Sigmoid colon (tissue), 7 donors: Measurements from ENCODE around the gene GPR68. TPM values are rescaled to one million over a fixed set of nuclear protein-coding genes. Genes with fewer than 3 reads are reported as not detected.

ENCODE experiments used
- DNase-seq: peaks from one replicate; pipeline ENCODE4 v3.0.0-alpha.2; 2019
- H3K27ac ChIP-seq, 4 donors: fragments of 200-600 bp; sonication (generic); one replicate each; pipeline ENCODE4 v1.5.1; 2016 to 2019; ENCODE audit warnings: mild to moderate bottlenecking in 1 of 4
- H3K27me3 ChIP-seq, 3 donors: fragments of 200-600 bp; sonication (generic); one replicate each; pipeline ENCODE4 v1.5.1; 2019; ENCODE audit warnings: mild to moderate bottlenecking in 1 of 3
- H3K36me3 ChIP-seq, 4 donors: fragments of 200-600 bp; sonication (generic); one replicate each; pipeline ENCODE4 v1.5.1; 2016 to 2019
- H3K4me1 ChIP-seq, 4 donors: fragments of 200-600 bp; sonication (generic); one replicate each; pipeline ENCODE4 v1.5.1; 2017 to 2019
- H3K4me3 ChIP-seq, 4 donors: fragments of 200-600 bp; sonication (generic); one replicate each; pipeline ENCODE4 v1.5.1; 2017 to 2019; ENCODE audit warnings: mild to moderate bottlenecking in 2 of 4, moderate library complexity in 1 of 4
- H3K9me3 ChIP-seq, 4 donors: fragments of 200-600 bp in 3 of 4; sonication (generic) in 3 of 4; one replicate each; pipeline versions ENCODE4 v1.5.1 to v1.6.1; 2013 to 2019
- EP300 ChIP-seq, 4 donors: sonication (generic); formaldehyde crosslinking; IDR thresholded peaks; one replicate each; pipeline ENCODE4 v1.6.1; 2017; ENCODE audit warnings: antibody characterized with exemption in 4 of 4
- POLR2A ChIP-seq, 2 donors: fragments of 450-650 bp; IDR thresholded peaks; one replicate each; pipeline ENCODE4 v1.6.1; 2016; ENCODE audit warnings: antibody characterized with exemption in 2 of 2, mild to moderate bottlenecking in 2 of 2, moderate library complexity in 2 of 2
- POLR2AphosphoS5 ChIP-seq, 4 donors: sonication (generic); formaldehyde crosslinking; IDR thresholded peaks; one replicate each; pipeline ENCODE4 v1.6.1; 2017; ENCODE audit warnings: antibody characterized with exemption in 4 of 4
- WGBS, 2 donors: extraction: QIAGEN DNeasy Blood & Tissue Kit; methylation state at CpG; one replicate each; pipeline ENCODE4 v1.1.7; 2013; 5-methylcytosine and 5-hydroxymethylcytosine counted together
- intact Hi-C: fragments of 100-400 bp; cut with DNase I; formaldehyde crosslinking; loops from one replicate; pipeline ENCODE4 v1.15.1; 2023
- polyA plus RNA-seq, 3 donors: library from polyadenylated mRNA; stranded (reverse); fragments of 200-250 nt; gene quantifications; one replicate each; pipeline ENCODE4 v1.2.3, GENCODE V29; 2013
- total RNA-seq, 4 donors: library from RNA; depleted of rRNA; stranded (reverse); fragments of >200 nt; gene quantifications; one replicate each; pipeline ENCODE4 v1.1.0, GENCODE V29; 2016
- TF ChIP-seq, protein P1 (sequence below), 4 experiments: fragments of 450-650 bp in 3 of 4; fragments of 200-600 bp in 1 of 4; IDR thresholded peaks; one replicate each; pipeline ENCODE4 v1.5.1; 2016 to 2019; ENCODE audit warnings: antibody characterized with exemption in 4 of 4, mild to moderate bottlenecking in 3 of 4, moderate library complexity in 2 of 4
- donor health status: healthy with polysubstance abuse.
- donor health status: Bipolar disorder and iron deficiency.
- donor health status: healthy.

Gene GPR68
- total and polyA plus RNA-seq, 7 donors, result 0.46 to 1.7 (median 1.2) TPM; not detected in 1

DNA sequence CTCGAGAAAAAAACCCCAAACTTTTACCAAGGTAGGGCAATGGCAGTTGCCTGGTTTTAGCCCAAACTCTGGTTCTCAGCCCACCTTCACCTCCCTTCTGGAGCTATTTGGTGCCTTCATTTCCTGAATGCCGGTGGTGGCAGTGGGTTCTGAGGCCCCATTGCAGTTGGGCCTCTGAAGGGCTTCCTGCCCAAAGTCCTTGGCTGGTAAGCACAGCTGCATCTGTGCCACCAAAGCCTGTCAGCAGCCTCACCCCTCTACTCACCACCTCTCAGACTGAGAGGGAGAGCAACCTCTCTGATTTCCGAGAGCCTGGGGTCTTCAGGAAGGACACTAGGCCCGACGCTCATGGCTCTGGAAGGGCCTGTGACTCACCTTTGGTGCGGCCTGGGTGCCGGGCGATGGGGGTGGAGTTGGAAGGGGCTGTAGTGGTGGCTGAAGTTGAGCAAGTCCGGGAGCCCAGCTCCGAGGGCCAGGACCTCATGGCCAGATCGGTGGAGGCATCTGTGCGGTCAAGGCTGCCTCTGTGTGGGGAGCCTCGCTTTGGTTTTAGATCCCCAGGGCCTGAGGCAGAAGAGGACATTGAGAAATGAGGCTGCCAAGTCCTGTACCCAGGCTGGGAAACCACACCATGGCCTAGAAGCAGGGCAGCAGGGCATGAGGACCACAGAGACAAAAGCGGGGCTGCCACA is 38.6 kb upstream of the GPR68 start:
- no peak for DNase-seq
- no peaks in the 10 kb centered on the region for H3K27me3 ChIP-seq

DNA sequence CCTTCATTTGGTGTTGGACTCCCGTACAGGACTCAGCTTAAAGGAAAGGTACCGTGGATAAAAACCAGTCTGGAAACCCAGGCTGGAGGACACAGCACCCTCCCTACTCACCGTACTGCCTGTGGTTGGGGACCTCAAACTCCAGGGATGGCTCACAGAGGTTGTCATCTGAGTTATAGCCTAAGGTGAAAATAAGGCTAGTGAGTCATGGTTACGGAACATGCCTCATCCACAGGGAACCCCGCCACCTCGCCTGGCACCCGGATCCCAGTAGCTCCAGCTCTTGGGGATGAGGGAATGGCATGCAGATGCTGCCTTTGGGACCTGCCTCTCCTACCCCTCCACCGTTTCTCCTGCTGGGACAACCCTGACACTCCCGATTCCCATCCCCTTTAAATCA is 36.8 kb upstream of the GPR68 start:
- no peaks in the 10 kb centered on the region for H3K9me3 ChIP-seq
- no peaks in the 10 kb centered on the region for H3K27me3 ChIP-seq
- TF ChIP-seq EP300 (IDR thresholded peaks at IDR 0.05), result no peak
- TF ChIP-seq, protein P1, sequence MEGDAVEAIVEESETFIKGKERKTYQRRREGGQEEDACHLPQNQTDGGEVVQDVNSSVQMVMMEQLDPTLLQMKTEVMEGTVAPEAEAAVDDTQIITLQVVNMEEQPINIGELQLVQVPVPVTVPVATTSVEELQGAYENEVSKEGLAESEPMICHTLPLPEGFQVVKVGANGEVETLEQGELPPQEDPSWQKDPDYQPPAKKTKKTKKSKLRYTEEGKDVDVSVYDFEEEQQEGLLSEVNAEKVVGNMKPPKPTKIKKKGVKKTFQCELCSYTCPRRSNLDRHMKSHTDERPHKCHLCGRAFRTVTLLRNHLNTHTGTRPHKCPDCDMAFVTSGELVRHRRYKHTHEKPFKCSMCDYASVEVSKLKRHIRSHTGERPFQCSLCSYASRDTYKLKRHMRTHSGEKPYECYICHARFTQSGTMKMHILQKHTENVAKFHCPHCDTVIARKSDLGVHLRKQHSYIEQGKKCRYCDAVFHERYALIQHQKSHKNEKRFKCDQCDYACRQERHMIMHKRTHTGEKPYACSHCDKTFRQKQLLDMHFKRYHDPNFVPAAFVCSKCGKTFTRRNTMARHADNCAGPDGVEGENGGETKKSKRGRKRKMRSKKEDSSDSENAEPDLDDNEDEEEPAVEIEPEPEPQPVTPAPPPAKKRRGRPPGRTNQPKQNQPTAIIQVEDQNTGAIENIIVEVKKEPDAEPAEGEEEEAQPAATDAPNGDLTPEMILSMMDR (IDR thresholded peaks at IDR 0.05), result no peak
- 92 to 95% methylated on average over 9 of the region's 9 CpGs for WGBS, 2 donors
- no peak overlapping the region for H3K27ac ChIP-seq
- intact Hi-C loops, result loop anchor here (10.0 kb wide), 1 partner anchor 217 kb away; the partner anchor contains the start of gene RPS6KA5
- H3K4me3 ChIP-seq, result no peak overlapping the region
- H3K36me3 ChIP-seq, result no peaks in the 10 kb centered on the region
- no peak for DNase-seq
- H3K4me1 ChIP-seq, result peaks cover 0 to 48% (median 31%) of the 10 kb centered on the region in 4 donors

More for the DNA sequence above, 38.6 kb upstream of the GPR68 start:
- TF ChIP-seq POLR2A (IDR thresholded peaks at IDR 0.05), result no peak
- no peak for TF ChIP-seq EP300 (IDR thresholded peaks at IDR 0.05)
- TF ChIP-seq, protein P1 (IDR thresholded peaks at IDR 0.05), result no peak
- TF ChIP-seq POLR2AphosphoS5 (IDR thresholded peaks at IDR 0.05), result no peak
- intact Hi-C loops, result loop anchor here (10.0 kb wide), 1 partner anchor 218 kb away; the partner anchor contains the start of gene RPS6KA5
- WGBS, 2 donors, result 90 to 97% methylated on average over 14 of the region's 14 CpGs
- Histone ChIP-seq H3K27ac (peak overlapping the region in 3 of 4 donors; percentile 55 to 73 (median 56)), H3K36me3 (no peaks in the 10 kb centered on the region), H3K4me1 (peaks cover 0 to 31% (median 26%) of the 10 kb centered on the region in 4 donors), H3K9me3 (no peaks in the 10 kb centered on the region), H3K4me3 (no peak overlapping the region)

DNA sequence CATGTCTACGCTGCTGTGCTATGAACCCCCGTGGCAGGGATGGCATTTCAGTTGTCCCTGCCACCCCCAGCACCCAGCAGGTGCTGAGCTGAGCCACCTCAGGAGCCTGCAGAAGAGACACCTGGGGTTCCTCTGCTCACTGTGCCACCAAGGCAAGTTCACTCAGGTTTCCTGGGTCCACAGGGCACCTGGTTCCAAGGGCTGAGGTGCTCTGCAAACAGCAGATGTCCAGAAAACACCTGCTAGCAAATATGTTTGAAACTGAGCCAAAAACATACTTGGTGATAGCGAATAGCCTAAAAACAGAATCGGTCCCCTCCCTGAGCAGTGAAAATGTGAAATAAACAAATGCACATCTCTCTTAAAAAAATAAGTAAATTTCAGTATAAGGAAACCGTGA is 35.6 kb upstream of the GPR68 start:
- Histone ChIP-seq H3K27ac (no peak overlapping the region), H3K4me3 (no peak overlapping the region), H3K4me1 (peaks cover 0 to 40% (median 21%) of the 10 kb centered on the region in 4 donors), H3K9me3 (no peaks in the 10 kb centered on the region), H3K36me3 (no peaks in the 10 kb centered on the region), H3K27me3 (no peaks in the 10 kb centered on the region)
- TF ChIP-seq POLR2A (IDR thresholded peaks at IDR 0.05), result no peak
- TF ChIP-seq, protein P1 (IDR thresholded peaks at IDR 0.05), result no peak
- TF ChIP-seq EP300 (IDR thresholded peaks at IDR 0.05), result no peak
- TF ChIP-seq POLR2AphosphoS5 (IDR thresholded peaks at IDR 0.05), result no peak
- no peak for DNase-seq
- 41 to 73% methylated on average over 5 of the region's 5 CpGs for WGBS, 2 donors
- intact Hi-C loops, result loop anchor here (10.0 kb wide), 1 partner anchor 215 kb away; the partner anchor contains the start of gene RPS6KA5

DNA sequence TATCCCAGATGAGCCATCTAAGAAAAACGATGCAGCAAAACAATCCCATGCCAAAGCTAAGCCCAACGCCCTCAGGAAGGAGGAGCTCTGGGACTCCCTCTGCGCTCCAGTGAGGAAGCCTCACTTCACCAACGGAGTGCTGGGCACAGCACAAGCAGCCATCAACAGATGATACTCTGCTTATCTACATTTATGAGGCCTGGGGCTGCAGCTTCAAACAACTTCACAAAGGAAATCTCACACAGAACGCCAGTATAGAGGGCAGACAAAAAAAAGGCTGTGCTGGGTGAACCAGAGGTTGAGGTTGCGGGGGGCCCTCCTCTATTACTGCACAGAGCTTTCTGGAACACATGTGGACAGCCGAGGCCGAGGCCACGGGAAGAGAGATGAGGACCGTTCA is 34.9 kb upstream of the GPR68 start:
- intact Hi-C loops, result no loop called here
- WGBS, 2 donors, result 92% methylated on average over 10 of the region's 10 CpGs

More for the DNA sequence above, 34.9 kb upstream of the GPR68 start:
- H3K36me3 ChIP-seq, result no peaks in the 10 kb centered on the region
- H3K27me3 ChIP-seq, result no peaks in the 10 kb centered on the region
- H3K9me3 ChIP-seq, result no peaks in the 10 kb centered on the region
- DNase-seq, result no peak
- H3K4me1 ChIP-seq, result peaks cover 0 to 32% (median 14%) of the 10 kb centered on the region in 4 donors
- no peak overlapping the region for H3K27ac ChIP-seq
- H3K4me3 ChIP-seq, result no peak overlapping the region
- TF ChIP-seq, protein P1 (IDR thresholded peaks at IDR 0.05), result no peak
- TF ChIP-seq POLR2AphosphoS5 (IDR thresholded peaks at IDR 0.05) (no peak), EP300 (IDR thresholded peaks at IDR 0.05) (no peak), POLR2A (IDR thresholded peaks at IDR 0.05) (no peak)
